T1000 (cell line): ENCODE measurements around the gene HES7.

Source experiments
- DNase-seq: peaks from one replicate; lab custom pipeline; 2025; ENCODE audit warnings: mixed read lengths; lab: John Stamatoyannopoulos, UW

The HES7 gene

GRCh38 chr17:8142887-8143580 lies 19.1 kb upstream of the HES7 start:
- no peak for DNase-seq

- DNase-seq: no peak
Measured at GRCh38 chr17:8142158-8142886, 18.4 kb upstream of the HES7 start.

GRCh38 chr17:8141741-8142140 lies 17.8 kb upstream of the HES7 start:
- no peak for DNase-seq

- DNase-seq: no peak
Measured at GRCh38 chr17:8141045-8141444, 17.1 kb upstream of the HES7 start.

GRCh38 chr17:8140065-8141029 lies 16.4 kb upstream of the HES7 start:
- no peak for DNase-seq

GRCh38 chr17:8138672-8139371 lies 14.9 kb upstream of the HES7 start:
- peak; percentile 97 for DNase-seq

- DNase-seq: no peak
Measured at GRCh38 chr17:8138374-8138671, 14.4 kb upstream of the HES7 start.

GRCh38 chr17:8137645-8138373 lies 13.9 kb upstream of the HES7 start:
- no peak for DNase-seq

- DNase-seq: no peak
Measured at GRCh38 chr17:8133941-8134340, 10.0 kb upstream of the HES7 start.

GRCh38 chr17:8133399-8133798 lies 9.5 kb upstream of the HES7 start:
- DNase-seq: no peak

GRCh38 chr17:8131844-8132441 lies 8.0 kb upstream of the HES7 start:
- no peak for DNase-seq

- DNase-seq: no peak
Measured at GRCh38 chr17:8128125-8128784, 4.3 kb upstream of the HES7 start.

- DNase-seq: peak; percentile 32
Measured at GRCh38 chr17:8126491-8127066, 2.7 kb upstream of the HES7 start.

GRCh38 chr17:8125947-8126490 lies 2.1 kb upstream of the HES7 start:
- no peak for DNase-seq

- DNase-seq: peak; percentile 89
Measured at GRCh38 chr17:8125154-8125946, 1.4 kb upstream of the HES7 start.

GRCh38 chr17:8124350-8125153 lies 646 bp upstream of the HES7 start:
- DNase-seq: no peak

GRCh38 chr17:8122924-8123694 lies 797 bp downstream of the HES7 start:
- no peak for DNase-seq
